Fibroblast of skin of left quadriceps (primary cell): ENCODE data around the gene RBL1.
"Not testable (repeated sequence)": the region's sequence is repeated elsewhere in the genome, so short reads cannot be mapped to it uniquely, and the experiment has no call there.

Source experiments
- DNase-seq, 2 experiments: peaks; one replicate each; pipeline ENCODE4 v3.0.0-alpha.2; 2013; ENCODE audit warnings: low read depth in 2 of 2

Gene RBL1

DNA sequence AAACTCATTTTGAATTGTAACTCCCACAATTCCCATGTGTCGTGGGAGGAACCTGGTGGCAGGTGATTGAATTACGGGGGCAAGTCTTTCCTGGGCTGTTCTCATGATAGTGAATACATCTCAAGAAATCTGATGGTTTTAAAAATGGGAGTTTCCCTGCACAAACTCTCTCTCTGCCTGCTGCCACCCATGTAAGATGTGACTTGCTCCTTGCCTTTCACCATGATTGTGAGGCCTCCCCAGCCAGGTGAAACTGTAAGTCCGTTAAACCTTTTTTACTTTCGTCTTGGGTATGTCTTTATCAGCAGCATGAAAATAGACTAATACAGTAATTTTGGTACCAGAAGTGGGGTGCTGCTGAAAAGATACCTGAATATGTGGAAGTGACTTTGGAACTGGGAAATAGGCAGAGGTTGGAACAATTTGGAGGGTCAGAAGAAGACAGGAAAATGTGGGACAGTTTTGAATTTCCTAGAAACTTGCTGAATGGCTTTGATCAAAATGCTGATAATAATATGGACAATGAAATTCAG, 102.9 kb downstream of the RBL1 start:
- no peak for DNase-seq

DNA sequence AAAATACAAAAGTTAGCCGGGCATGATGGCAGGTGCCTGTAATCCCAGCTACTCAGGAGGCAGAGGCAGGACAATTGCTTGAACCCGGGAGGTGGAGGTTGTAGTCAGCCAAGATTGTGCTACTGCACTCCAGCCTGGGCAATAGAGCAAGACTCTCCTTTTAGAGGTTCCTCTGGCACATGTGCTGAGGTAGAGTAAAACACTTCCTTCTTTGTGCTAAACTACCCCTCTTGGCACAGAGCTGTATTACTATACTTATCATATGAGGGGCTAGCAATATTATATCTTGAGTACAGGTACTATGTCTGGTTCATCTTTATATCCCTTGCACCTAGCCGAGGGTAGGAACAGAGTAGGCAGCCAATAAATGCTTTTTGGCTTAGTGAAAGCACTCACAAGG, 104.1 kb downstream of the RBL1 start:
- no peak for DNase-seq

- no peak for DNase-seq
Measured at GRCh38 chr20:36989797-36990196, 106.0 kb downstream of the RBL1 start.

- no peak for DNase-seq
Measured at GRCh38 chr20:36988494-36988966, 107.3 kb downstream of the RBL1 start.

- no peak for DNase-seq
Measured at GRCh38 chr20:36984257-36984638, 111.5 kb downstream of the RBL1 start.

GRCh38 chr20:36975099-36975818, 120.5 kb downstream of the RBL1 start:
- no peak for DNase-seq

DNA sequence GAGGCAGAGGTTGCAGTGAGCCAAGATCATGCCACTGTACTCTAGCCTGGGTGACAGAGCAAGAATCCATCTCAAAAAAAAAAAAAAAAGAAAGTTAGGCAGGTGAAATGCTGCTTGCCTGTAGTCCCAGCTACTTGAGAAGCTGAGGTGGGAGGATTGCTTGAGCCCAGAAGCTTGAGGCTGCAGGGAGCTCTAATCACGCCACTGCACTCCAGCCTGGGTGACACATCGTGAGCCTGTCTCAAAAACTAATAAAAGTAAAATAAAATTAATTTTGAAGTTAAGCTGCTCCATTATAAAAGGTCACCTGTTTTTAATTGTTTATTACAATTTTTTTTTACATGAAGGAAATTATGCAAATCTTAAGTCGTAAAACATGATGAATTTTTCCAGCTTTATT, 121.1 kb downstream of the RBL1 start:
- DNase-seq: no peak

- DNase-seq: no peak
Measured at GRCh38 chr20:36971103-36971502, 124.7 kb downstream of the RBL1 start.

DNA sequence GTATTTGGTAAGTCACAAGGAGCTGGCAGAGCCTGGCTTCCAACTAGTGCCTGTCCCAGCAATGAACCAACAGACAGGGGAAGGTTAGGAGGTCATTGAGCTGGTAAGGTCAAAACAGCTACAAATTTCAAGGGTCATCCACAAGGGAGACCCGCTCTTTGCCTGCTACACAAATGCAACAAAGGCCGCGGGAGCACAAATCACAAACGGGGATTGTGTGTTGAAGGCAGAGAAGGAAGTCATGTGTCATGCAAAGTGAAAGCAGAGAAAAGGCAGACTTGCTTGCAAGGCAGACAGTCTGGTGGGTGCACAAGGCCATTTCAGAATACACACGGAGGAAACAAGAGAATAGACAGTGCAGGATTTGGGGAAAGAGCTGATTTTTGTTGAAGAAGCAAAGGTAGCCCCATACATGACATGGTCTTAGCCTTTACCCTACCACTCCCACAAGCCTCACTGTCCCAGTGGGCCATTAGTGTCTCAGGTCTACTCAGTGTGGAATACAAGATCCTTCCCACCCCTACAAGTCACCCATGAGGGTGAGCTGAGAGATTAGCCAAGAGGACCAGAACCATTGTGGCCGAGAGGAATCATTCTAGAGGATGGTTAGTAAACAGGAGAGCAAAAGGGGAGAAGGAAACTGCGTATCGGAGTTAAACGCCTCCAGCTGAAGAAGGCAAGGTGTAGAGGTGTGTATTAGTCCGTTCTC, 126.2 kb downstream of the RBL1 start:
- no peak for DNase-seq

DNA sequence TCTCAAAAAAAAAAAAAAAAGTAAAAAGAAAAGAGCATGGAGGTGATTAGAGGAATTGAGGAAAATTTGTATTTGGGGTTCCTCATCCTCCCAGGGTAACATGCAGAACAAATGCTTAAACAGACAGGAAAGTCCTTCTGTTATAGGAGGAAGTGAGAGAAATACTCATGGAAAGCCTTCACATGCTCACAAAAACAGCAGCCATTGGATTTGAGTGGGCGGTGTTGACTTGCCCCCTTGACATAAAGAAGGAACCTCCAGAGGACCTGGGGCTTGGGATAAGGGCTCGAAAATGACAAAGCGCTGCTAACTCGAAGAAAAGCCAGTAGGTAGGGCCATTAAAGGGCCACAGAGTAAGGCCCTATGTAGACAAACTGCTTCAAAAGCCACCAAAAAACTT, 126.7 kb downstream of the RBL1 start:
- DNase-seq: no peak

GRCh38 chr20:36967636-36968035, 128.2 kb downstream of the RBL1 start:
- no peak for DNase-seq

DNA sequence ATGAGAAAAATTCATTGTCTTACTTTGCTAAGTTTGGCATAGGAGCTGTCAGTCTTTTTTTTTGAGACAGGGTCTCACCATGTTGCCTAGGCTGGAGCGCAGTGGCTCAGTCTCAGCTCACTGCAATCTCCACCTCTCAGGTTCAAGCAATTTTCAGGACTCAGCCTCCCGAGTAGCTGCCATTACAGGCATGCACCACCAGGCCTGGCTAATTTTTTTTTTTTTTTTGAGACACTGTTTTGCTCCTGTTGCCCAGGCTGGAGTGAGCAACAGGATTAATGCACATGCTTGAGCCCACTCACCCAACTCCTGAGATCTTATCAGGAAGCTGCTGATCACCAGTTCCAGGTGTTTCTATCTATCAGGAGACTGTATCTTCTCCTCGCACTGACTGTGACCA, 128.8 kb downstream of the RBL1 start:
- DNase-seq: not testable (repeated sequence)

DNA sequence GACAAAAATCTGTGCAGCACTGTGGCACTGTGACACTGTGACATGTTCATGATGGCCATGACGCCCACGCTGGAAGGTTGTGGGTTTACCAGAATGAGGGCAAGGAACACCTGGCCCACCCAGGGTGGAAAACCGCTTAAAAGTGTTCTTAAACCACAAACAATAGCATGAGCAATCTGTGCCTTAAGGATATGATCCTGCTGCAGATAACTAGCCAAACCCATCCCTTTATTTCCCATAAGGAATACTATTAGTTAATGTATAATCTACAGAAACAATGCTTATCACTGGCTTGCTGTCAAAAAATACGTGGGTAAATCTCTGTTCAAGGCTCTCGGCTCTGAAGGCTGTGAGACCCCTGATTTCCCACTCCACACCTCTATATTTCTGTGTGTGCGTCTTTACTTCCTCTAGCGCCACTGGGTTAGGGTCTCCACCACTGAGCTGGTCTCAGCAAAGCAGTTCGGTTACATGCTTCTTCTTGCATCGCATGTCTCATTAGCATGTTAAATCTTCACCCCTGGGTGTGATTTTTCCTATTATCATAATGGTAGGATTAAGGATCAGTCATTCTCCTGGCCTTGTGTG, 133.3 kb downstream of the RBL1 start:
- not testable (repeated sequence) for DNase-seq

GRCh38 chr20:36959242-36959641, 136.6 kb downstream of the RBL1 start:
- DNase-seq: no peak

DNA sequence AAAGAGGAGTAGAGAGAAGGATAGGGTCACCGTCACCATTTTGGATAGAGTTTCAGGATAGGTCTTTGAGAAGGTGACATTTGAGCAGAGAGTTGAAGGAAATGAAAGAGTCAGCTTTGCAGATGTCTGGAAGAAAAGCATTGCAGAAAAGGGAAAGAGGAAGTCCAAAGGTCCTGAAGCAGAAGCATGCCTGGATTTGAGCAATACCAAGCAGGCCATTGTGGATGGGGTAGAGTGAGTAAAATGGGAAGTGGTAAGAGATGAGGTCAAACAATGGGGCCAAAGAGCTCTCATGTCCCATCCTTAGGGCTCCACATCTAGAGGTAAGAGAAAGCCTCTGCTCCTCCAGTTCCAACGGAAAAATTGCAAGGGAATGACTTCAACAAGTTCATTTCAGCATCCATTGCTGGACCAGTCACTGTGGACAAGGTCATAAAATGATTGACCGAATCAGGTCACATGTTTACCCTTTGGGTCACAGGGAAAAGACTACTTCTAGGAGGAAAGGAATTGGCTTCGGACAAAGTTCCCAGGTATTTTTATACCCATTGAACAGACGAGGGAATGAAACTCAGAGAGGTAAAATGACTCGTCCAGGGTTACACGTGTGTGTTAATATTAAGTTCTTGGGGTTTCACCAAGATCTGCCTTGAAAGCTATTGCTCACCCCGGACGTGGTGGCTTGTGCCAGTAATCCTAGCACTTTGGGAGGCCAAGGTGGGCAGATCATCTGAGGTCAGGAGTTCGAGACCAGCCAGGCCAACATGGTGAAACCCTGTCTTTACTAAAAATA, 137.7 kb downstream of the RBL1 start:
- DNase-seq: no peak

- DNase-seq: no peak
Measured at GRCh38 chr20:36956674-36957073, 139.1 kb downstream of the RBL1 start.

GRCh38 chr20:36956016-36956415, 139.8 kb downstream of the RBL1 start:
- no peak for DNase-seq

GRCh38 chr20:36951979-36952738, 143.6 kb downstream of the RBL1 start:
- no peak for DNase-seq

DNA sequence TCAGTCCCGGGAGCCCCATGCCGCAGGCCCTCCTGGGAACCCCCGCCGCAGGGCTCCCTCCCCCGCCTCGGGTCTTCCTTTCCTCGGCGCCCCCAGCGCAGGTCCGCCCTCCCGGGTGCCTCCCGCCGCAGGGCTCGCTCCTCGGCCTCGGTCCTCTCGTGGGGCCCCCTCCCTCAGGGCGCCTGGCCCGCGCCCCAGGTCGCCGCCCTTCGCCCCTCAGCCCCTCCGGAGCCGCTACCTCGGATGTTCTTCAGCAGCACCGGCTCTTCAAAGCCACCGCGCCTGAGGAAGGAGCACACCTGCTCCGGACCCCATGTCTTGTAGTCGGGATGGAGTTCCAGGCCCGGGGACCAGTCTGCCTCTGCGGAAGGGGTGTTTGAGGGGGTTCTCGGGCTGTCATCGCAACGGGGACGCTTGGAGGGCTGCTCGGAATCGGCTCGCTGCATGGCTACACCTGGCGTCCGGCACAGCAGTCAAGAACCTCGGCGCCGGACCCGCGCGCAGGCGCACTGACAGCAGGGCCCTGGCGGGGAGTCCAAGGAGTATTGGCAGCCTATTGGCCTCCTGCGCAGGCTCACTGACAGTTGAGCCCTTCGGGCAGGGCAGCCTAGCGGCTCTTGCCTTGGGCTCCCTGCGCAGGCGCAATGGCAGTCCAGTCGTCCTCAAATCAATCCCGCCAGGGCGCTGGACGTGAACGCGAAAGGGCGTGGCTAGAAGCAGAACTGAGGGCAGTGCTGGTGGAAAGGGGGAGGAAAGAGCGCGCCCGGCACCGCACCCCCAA, 144.4 kb downstream of the RBL1 start, which contains the start of gene SAMHD1:
Gene SAMHD1 (minus strand): TSS at position 511 of the 781 bp plus-strand sequence. CDS start 65 bp downstream, at position 446.
- peak; percentile 89 to 90 for DNase-seq
